Measurements from ENCODE around the gene UNC119. TPM values are rescaled to one million over a fixed set of nuclear protein-coding genes. Genes with fewer than 3 reads are reported as not detected.

The UNC119 gene
- total RNA-seq, 4 donors from 2014 or later, result 16.1 to 36.3 (median 23.2) TPM

DNA sequence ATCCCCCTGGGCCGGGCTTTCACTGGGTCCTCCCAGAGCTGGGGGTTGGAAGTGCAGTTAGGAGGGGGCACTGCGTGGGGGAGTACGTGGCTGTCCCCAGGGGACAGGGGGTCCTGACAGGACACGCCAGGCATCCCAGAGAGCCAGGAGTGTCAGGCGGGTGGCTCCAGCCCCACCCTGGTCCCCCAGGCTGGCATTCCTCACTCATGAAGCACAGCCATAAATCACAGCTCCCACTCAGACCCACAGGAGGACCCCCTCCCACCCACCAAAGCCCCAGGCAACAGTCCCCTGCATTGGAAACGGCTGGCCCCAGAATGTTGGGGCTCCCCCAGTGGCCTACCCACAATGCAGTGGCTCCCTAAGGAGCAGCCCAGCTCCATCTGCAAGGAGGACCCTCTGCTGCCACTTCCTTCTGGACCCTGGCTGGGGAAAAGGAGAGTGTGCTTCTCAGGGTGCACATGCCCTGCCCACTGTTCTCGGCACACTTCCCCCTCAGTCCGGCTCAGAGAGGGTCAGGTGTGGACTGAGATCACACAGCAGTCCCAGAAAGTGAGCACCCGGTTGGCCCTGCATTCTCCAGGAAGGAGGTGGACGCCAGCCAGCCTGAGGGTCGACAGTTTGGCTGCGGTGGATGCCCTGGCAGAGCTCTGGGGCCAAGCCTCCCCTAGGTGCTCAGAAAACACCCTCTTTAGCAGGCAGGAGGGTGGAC lies 53.6 kb downstream of the UNC119 start:
- Histone ChIP-seq H3K4me3 (no peak overlapping the region), H3K4me1 (peaks cover 0 to 6% (median 0%) of the 10 kb centered on the region in 4 donors), H3K9me3 (no peaks in the 10 kb centered on the region), H3K27ac (replicated peaks in 1 of 4) (no peak overlapping the region), H3K36me3 (no peaks in the 10 kb centered on the region), H3K27me3 (peaks cover 0 to 35% (median 2%) of the 10 kb centered on the region in 4 donors)
- TF ChIP-seq, protein P1, sequence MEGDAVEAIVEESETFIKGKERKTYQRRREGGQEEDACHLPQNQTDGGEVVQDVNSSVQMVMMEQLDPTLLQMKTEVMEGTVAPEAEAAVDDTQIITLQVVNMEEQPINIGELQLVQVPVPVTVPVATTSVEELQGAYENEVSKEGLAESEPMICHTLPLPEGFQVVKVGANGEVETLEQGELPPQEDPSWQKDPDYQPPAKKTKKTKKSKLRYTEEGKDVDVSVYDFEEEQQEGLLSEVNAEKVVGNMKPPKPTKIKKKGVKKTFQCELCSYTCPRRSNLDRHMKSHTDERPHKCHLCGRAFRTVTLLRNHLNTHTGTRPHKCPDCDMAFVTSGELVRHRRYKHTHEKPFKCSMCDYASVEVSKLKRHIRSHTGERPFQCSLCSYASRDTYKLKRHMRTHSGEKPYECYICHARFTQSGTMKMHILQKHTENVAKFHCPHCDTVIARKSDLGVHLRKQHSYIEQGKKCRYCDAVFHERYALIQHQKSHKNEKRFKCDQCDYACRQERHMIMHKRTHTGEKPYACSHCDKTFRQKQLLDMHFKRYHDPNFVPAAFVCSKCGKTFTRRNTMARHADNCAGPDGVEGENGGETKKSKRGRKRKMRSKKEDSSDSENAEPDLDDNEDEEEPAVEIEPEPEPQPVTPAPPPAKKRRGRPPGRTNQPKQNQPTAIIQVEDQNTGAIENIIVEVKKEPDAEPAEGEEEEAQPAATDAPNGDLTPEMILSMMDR (IDR thresholded peaks at IDR 0.05), result no peak
- TF ChIP-seq EP300 (IDR thresholded peaks at IDR 0.05), result no peak
- TF ChIP-seq POLR2AphosphoS5 (IDR thresholded peaks at IDR 0.05), result no peak
- no peak for TF ChIP-seq POLR2A (IDR thresholded peaks at IDR 0.05; ENCODE audit: low read depth)
- 58% methylated on average over 11 of the region's 12 CpGs for WGBS
- intact Hi-C loops (cut with DNase I), result no loop called here
- DNase-seq (ENCODE audit: extremely low spot score), result no peak

- Histone ChIP-seq H3K9me3 (no peaks in the 10 kb centered on the region), H3K27ac (replicated peaks in 1 of 4) (no peak overlapping the region), H3K36me3 (no peaks in the 10 kb centered on the region), H3K4me3 (no peak overlapping the region), H3K4me1 (peaks cover 0 to 6% (median 0%) of the 10 kb centered on the region in 4 donors), H3K27me3 (peaks cover 0 to 43% (median 2%) of the 10 kb centered on the region in 4 donors)
- 62% methylated on average over 7 of the region's 9 CpGs for WGBS
- TF ChIP-seq, protein P1 (IDR thresholded peaks at IDR 0.05), result no peak
- no peak for TF ChIP-seq POLR2A (IDR thresholded peaks at IDR 0.05; ENCODE audit: low read depth)
- TF ChIP-seq POLR2AphosphoS5 (IDR thresholded peaks at IDR 0.05), result no peak
- TF ChIP-seq EP300 (IDR thresholded peaks at IDR 0.05), result no peak
- DNase-seq (ENCODE audit: extremely low spot score), result no peak
- intact Hi-C loops (cut with DNase I), result no loop called here
Measured at GRCh38 chr17:28497931-28498330, 54.5 kb downstream of the UNC119 start.

Other genes starting within 250 kb of the UNC119 start
- 10 to 100 TPM in 3 of 4 donors, 1 to 10 TPM in 1; 5.8 to 10.8 (median 10.1) TPM for gene TMEM97, start 233.4 kb downstream of the UNC119 start, total RNA-seq
- gene IFT20, start 217.2 kb downstream of the UNC119 start, total RNA-seq, result 10 to 100 TPM; 41.3 to 63.5 (median 47.0) TPM
- gene TNFAIP1, start 216.9 kb downstream of the UNC119 start, total RNA-seq, result 10 to 100 TPM; 23.7 to 43.8 (median 34.8) TPM
- 10 to 100 TPM; 67.7 to 97.5 (median 81.4) TPM for gene POLDIP2, start 195.1 kb downstream of the UNC119 start, total RNA-seq
- not detected for gene SEBOX, start 187.4 kb downstream of the UNC119 start, total RNA-seq
- 1 to 10 TPM in 1 of 4 donors, under 1 TPM in 3; under 0.01 to 1.3 (median 0.58) TPM for gene VTN, start 182.3 kb downstream of the UNC119 start, total RNA-seq
- gene SARM1, start 180.9 kb downstream of the UNC119 start, total RNA-seq, result 10 to 100 TPM in 3 of 4 donors, 1 to 10 TPM in 1; 8.3 to 24.9 (median 13.8) TPM
- gene SLC46A1, start 146.4 kb downstream of the UNC119 start, total RNA-seq, result 1 to 10 TPM; 4.6 to 9.6 (median 7.4) TPM
- gene SLC13A2, start 79.0 kb downstream of the UNC119 start, total RNA-seq, result not detected
- not detected for gene FOXN1, start 46.3 kb downstream of the UNC119 start, total RNA-seq
- 10 to 100 TPM; 41.9 to 55.5 (median 47.2) TPM for gene PIGS, start 18.9 kb upstream of the UNC119 start, total RNA-seq
- gene ALDOC, start 24.3 kb upstream of the UNC119 start, total RNA-seq, result 10 to 100 TPM; 21.6 to 49.5 (median 27.5) TPM
- gene SPAG5, start 46.4 kb upstream of the UNC119 start, total RNA-seq, result 1 to 10 TPM in 1 of 4 donors, under 1 TPM in 3; 0.83 to 1.7 (median 0.97) TPM
- 1 to 10 TPM; 2.3 to 4.2 (median 4.1) TPM for gene RSKR, start 61.6 kb upstream of the UNC119 start, total RNA-seq
- gene BLTP2, start 92.5 kb upstream of the UNC119 start, total RNA-seq, result 100 to 1,000 TPM in 2 of 4 donors, 10 to 100 TPM in 2; 90.0 to 127 (median 98.2) TPM
- 10 to 100 TPM; 39.1 to 46.7 (median 42.6) TPM for gene SDF2, start 109.3 kb upstream of the UNC119 start, total RNA-seq
- gene SUPT6H, start 109.6 kb upstream of the UNC119 start, total RNA-seq, result 10 to 100 TPM; 57.3 to 84.4 (median 71.1) TPM
- 1 to 10 TPM in 1 of 4 donors, under 1 TPM in 3; 0.50 to 2.1 (median 0.85) TPM for gene PROCA1, start 159.3 kb upstream of the UNC119 start, total RNA-seq
- gene RAB34, start 165.2 kb upstream of the UNC119 start, total RNA-seq, result 100 to 1,000 TPM; 147 to 216 (median 202) TPM
- 100 to 1,000 TPM; 378 to 728 (median 558) TPM for gene RPL23A, start 167.4 kb upstream of the UNC119 start, total RNA-seq
- 1 to 10 TPM in 3 of 4 donors, not detected in 1; 1.0 to 1.5 (median 1.3) TPM for gene TLCD1, start 173.6 kb upstream of the UNC119 start, total RNA-seq
- gene NEK8, start 176.2 kb upstream of the UNC119 start, total RNA-seq, result 1 to 10 TPM in 3 of 4 donors, under 1 TPM in 1; 0.83 to 2.1 (median 1.6) TPM
- gene TRAF4, start 191.4 kb upstream of the UNC119 start, total RNA-seq, result 10 to 100 TPM in 2 of 4 donors, 1 to 10 TPM in 2; 4.6 to 12.6 (median 10.6) TPM